ENCODE data around the gene TEC.

The TEC gene

GRCh38 chr4:48255072-48255958 lies 14.3 kb downstream of the TEC start:
- no peak overlapping the region for H3K27ac ChIP-seq
- no peak for TF ChIP-seq CTCF (conservative IDR thresholded peaks at IDR 0.05)

- TF ChIP-seq CTCF (conservative IDR thresholded peaks at IDR 0.05): no peak
- no peak overlapping the region for H3K27ac ChIP-seq
These were observed 15.1 kb downstream of the TEC start for GRCh38 chr4:48254381-48255071.

- TF ChIP-seq CTCF (conservative IDR thresholded peaks at IDR 0.05): no peak
- H3K27ac ChIP-seq: no peak overlapping the region
These were observed 17.3 kb downstream of the TEC start for GRCh38 chr4:48252313-48252712.

DNA sequence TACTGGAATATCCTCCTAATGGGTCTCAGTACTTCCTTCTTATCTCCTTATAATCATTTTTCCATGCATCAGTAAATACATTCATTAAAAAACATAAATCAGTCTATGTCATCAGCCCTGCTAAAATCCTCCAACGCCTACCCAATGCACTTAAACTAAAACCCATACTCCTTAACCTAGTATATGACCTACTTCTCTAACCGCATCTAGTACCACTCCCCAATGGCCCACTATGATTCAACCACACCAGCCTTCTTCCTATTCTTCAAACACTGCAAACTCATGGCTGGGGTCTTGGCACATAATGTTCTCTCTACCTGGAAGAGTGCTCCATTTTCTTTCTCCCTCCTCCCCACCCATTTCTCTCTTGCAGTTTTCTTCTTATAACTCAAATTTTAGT lies 18.7 kb downstream of the TEC start:
- TF ChIP-seq CTCF (conservative IDR thresholded peaks at IDR 0.05): no peak
- no peak overlapping the region for H3K27ac ChIP-seq

DNA sequence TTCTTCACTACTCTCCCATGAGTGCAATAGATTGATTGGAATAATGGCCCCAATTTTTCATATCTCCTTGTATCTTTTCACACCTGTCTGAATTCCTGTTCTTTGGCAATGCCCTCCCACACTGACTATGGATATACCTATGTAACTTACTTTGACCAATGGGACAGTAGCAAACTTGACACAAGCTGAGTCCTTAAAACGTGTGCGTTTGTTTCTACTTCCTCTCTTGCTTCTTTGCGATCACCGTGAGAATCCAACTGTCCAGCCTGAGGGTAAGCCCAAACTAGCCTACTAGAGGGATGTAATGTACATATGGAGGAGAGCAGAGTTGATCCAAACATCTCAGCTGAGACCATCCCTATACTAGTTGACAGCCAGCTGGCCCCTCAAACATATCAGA lies 19.3 kb downstream of the TEC start:
- no peak for TF ChIP-seq CTCF (conservative IDR thresholded peaks at IDR 0.05)
- no peak overlapping the region for H3K27ac ChIP-seq

- no peak overlapping the region for H3K27ac ChIP-seq
- no peak for TF ChIP-seq CTCF (conservative IDR thresholded peaks at IDR 0.05)
These were observed 20.3 kb downstream of the TEC start for GRCh38 chr4:48249378-48249777.

DNA sequence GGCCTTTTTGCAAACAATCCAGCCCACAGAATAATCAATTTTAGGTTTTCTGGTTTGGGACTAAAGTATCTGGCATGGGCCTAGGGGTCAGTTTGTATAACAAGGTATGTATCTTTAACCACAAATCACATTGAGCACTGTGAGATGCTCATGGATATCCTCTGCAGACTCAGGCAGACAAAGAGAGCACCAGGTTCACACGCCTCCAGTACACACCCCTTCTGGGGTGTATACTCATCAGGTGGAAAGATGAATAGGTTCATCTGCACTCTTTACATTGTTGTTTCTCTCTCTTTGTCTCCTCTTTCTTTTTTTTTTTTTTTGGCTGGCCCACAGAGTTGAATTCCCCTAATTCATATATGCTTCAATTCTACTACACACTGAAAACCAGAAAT lies 21.1 kb downstream of the TEC start:
- H3K27ac ChIP-seq: no peak overlapping the region
- no peak for TF ChIP-seq CTCF (conservative IDR thresholded peaks at IDR 0.05)
